K562 (cell line): Measurements from ENCODE around the gene SLC8A1. TPM values are rescaled to one million over a fixed set of nuclear protein-coding genes. Genes with fewer than 3 reads are reported as not detected.

Experiments used
- ATAC-seq: fragments of 200-7000 bp; cut with Tn5 transposase; 3 replicates; pipeline ENCODE4 v1.9.1; 2020; ENCODE audit warnings: moderate library complexity
- BruUV-seq: library from RNA; stranded (reverse); fragments of 400-500 nt; replicated peaks from 2 replicates; lab custom pipeline; 2021; lab: Mats Ljungman, UMichigan
- CTCF ChIA-PET: fragments of 300-600 bp; formaldehyde crosslinking; extraction: SDS; loops from one replicate; lab custom pipeline; 2021; ENCODE audit warnings: low intra/inter-chr PET ratio; lab: Yijun Ruan, JAX
- POLR2A ChIA-PET: fragments of 300-600, 350-650 bp; sonication (Branson Sonifier 250); formaldehyde crosslinking; extraction: SDS; loops from one replicate; lab custom pipeline; 2021; ENCODE audit warnings: antibody characterized with exemption, inconsistent platforms; lab: Yijun Ruan, JAX
- DNase-seq, 4 experiments: peaks; one replicate each; pipeline versions ENCODE4 v3.0.0 to v3.0.0-alpha.2; 2011 to 2018; ENCODE audit warnings: low spot score in 3 of 4, mixed read lengths in 3 of 4; ENCODE audit errors: extremely low read depth in 1 of 4
- FAIRE-seq: peaks from 2 replicates; lab custom pipeline; 2011; peaks lifted over from hg19 to GRCh38; lab: Jason Lieb, UNC
- H2AFZ ChIP-seq: 2 replicates; pipeline ENCODE4 v1.6.0; 2011; ENCODE audit warnings: low read depth, low read length, control low read depth, inconsistent platforms
- H3K27ac ChIP-seq: fragments of 200-600 bp; 3 replicates; pipeline ENCODE4 v1.8.0; 2011; ENCODE audit warnings: low read depth, mild to moderate bottlenecking, control low read depth, inconsistent platforms, low read length, moderate library complexity, mixed read lengths; ENCODE audit errors: extremely low read depth
- H3K27me3 ChIP-seq, 2 experiments: fragments of 300-600 bp in 1 of 2; 2 replicates in 1 of 2; 3 replicates in 1 of 2; pipeline versions ENCODE4 v1.6.0 to v1.8.0; 2011; ENCODE audit warnings: inconsistent platforms in 2 of 2, low read length in 2 of 2, mild to moderate bottlenecking in 1 of 2, mixed read lengths in 1 of 2, moderate library complexity in 1 of 2; ENCODE audit not compliant: control insufficient read depth in 2 of 2, insufficient read depth in 2 of 2
- H3K36me3 ChIP-seq: fragments of 300-600 bp; 3 replicates; pipeline ENCODE4 v1.8.0; 2011; ENCODE audit warnings: mild to moderate bottlenecking, low read length, inconsistent platforms; ENCODE audit not compliant: control insufficient read depth, insufficient read depth
- H3K4me1 ChIP-seq, 2 experiments: fragments of 200-600 bp in 1 of 2; replicated peaks in 1 of 2; 2 replicates in 1 of 2; 3 replicates in 1 of 2; pipeline versions ENCODE4 v1.5.1 to v1.8.0; 2011; ENCODE audit warnings: inconsistent platforms in 2 of 2, low read length in 2 of 2, mild to moderate bottlenecking in 1 of 2, mixed read lengths in 1 of 2, moderate library complexity in 1 of 2; ENCODE audit not compliant: control insufficient read depth in 2 of 2, insufficient read depth in 2 of 2
- H3K4me2 ChIP-seq: 2 replicates; pipeline ENCODE4 v1.6.1; 2011; ENCODE audit warnings: low read length, control low read depth, inconsistent platforms, mixed read lengths; ENCODE audit not compliant: insufficient read depth
- H3K4me3 ChIP-seq: fragments of 200-600 bp; sonication (generic), shearing (Covaris generic); 2 replicates; pipeline ENCODE4 v1.5.1; 2016; ENCODE audit warnings: control low read depth, inconsistent platforms
- H3K79me2 ChIP-seq: fragments of 200-600 bp; 3 replicates; pipeline ENCODE4 v1.8.0; 2011; ENCODE audit warnings: low read length, inconsistent platforms; ENCODE audit not compliant: control insufficient read depth, insufficient read depth
- H3K9ac ChIP-seq, 2 experiments: 2 replicates each; pipeline versions ENCODE4 v1.6.0 to v1.6.1; 2011; ENCODE audit warnings: low read depth in 2 of 2, low read length in 2 of 2, control low read depth in 1 of 2, inconsistent platforms in 1 of 2, mild to moderate bottlenecking in 1 of 2, mixed read lengths in 1 of 2; ENCODE audit not compliant: insufficient read depth in 1 of 2
- H3K9me1 ChIP-seq: one replicate; pipeline ENCODE4 v1.6.0; 2011; ENCODE audit warnings: inconsistent platforms, mild to moderate bottlenecking, low read length, moderate library complexity; ENCODE audit not compliant: control insufficient read depth, insufficient read depth
- H3K9me3 ChIP-seq: replicated peaks from 2 replicates; pipeline ENCODE4 v1.5.1; 2011; ENCODE audit warnings: low read depth, low read length, inconsistent platforms; ENCODE audit not compliant: control insufficient read depth, insufficient read depth
- H4K20me1 ChIP-seq: replicated peaks from 2 replicates; pipeline ENCODE4 v1.6.1; 2011; ENCODE audit warnings: low read length, inconsistent platforms, mixed read lengths; ENCODE audit not compliant: control insufficient read depth, insufficient read depth
- NFXL1 ChIP-seq: fragments of 450-650 bp; formaldehyde crosslinking; IDR thresholded peaks from 2 replicates; pipeline ENCODE4 v1.4.0; 2021; ENCODE audit warnings: mild to moderate bottlenecking
- NR2F6 ChIP-seq: fragments of 450-650 bp; formaldehyde crosslinking; IDR thresholded peaks from 2 replicates; pipeline ENCODE4 v1.4.0; 2020; ENCODE audit warnings: mild to moderate bottlenecking
- RNF2 ChIP-seq: sonication (generic); IDR thresholded peaks from 2 replicates; pipeline ENCODE4 v1.6.1; 2016
- TAF9B ChIP-seq: fragments of 450-650 bp; IDR thresholded peaks from 2 replicates; pipeline ENCODE4 v1.6.1; 2018; ENCODE audit warnings: mild to moderate bottlenecking; ENCODE audit not compliant: partially characterized antibody
- U2AF1 ChIP-seq: fragments of 200-400 bp; formaldehyde crosslinking; optimal IDR thresholded peaks from 2 replicates; pipeline ENCODE3; 2017; ENCODE audit warnings: mild to moderate bottlenecking, low read depth, low read length, moderate library complexity
- ZNF232 ChIP-seq: sonication (generic); formaldehyde crosslinking; IDR thresholded peaks from 2 replicates; pipeline ENCODE4 v1.8.0; 2022; ENCODE audit warnings: mild to moderate bottlenecking, missing genetic modification reagents
- ZNF444 ChIP-seq: fragments of 250-450 bp; sonication (Bioruptor Pico); IDR thresholded peaks from 2 replicates; pipeline ENCODE4 v1.4.0; 2020; ENCODE audit warnings: mild to moderate bottlenecking, moderate library complexity
- ZNF445 ChIP-seq: fragments of 250-450 bp; sonication (Bioruptor Pico); IDR thresholded peaks from 2 replicates; pipeline ENCODE4 v1.4.0; 2020; ENCODE audit warnings: low read depth, mild to moderate bottlenecking, moderate library complexity
- ZNF778 ChIP-seq: fragments of 450-650 bp; formaldehyde crosslinking; IDR thresholded peaks from 2 replicates; pipeline ENCODE4 v1.4.0; 2020; ENCODE audit warnings: mild to moderate bottlenecking, moderate library complexity
- ZZZ3 ChIP-seq: fragments of 450-650 bp; IDR thresholded peaks from 2 replicates; pipeline ENCODE4 v1.6.1; 2016; ENCODE audit warnings: antibody characterized with exemption, mild to moderate bottlenecking, moderate library complexity
- WGBS: fragments of 100-300 bp; shearing (Covaris generic); methylation state at CpG from one replicate; pipeline ENCODE4 v1.1.6; 2016; ENCODE audit warnings: low coverage, mixed read lengths; ENCODE audit not compliant: insufficient coverage; ENCODE audit errors: missing lambda C conversion rate; 5-methylcytosine and 5-hydroxymethylcytosine counted together
- in situ Hi-C: fragments of 300-500 bp; cut with MboI; formaldehyde crosslinking; loops from 4 replicates; pipeline ENCODE4 v1.15.0; 2018; ENCODE audit warnings: inconsistent platforms, mixed read lengths
- intact Hi-C: fragments of 100-400 bp; cut with micrococcal nuclease; formaldehyde crosslinking; loops from 2 replicates; pipeline ENCODE4 v1.14.2; 2022
- polyA plus RNA-seq, 8 experiments: library from polyadenylated mRNA; depleted of rRNA in 4 of 8; stranded (reverse) in 5 of 8; unstranded in 3 of 8; fragments of >200 nt; fragmentation: Nextera tagmentation in 2 of 8; fragmentation: Illumina TruSeq in 1 of 8; extraction: Ambion mirVana in 2 of 8; extraction: Trizol in 1 of 8; gene quantifications; 2 replicates each; pipeline versions ENCODE4 v1.2.1 to v1.2.3, GENCODE V29; 2011 to 2014; ENCODE audit warnings: inconsistent platforms in 1 of 8, missing spikeins in 1 of 8
- total RNA-seq, 7 experiments: library from RNA; depleted of rRNA in 6 of 7; stranded (reverse); fragments of >200 nt in 6 of 7; fragmentation: Illumina TruSeq in 2 of 7; extraction: Trizol in 2 of 7; gene quantifications; 2 replicates each; pipeline versions ENCODE4 v1.2.1 to v1.2.3, GENCODE V29; 2011 to 2021; ENCODE audit warnings: low replicate concordance in 1 of 7
- TF ChIP-seq, protein P1 (sequence below): sonication (generic); formaldehyde crosslinking; IDR thresholded peaks from 2 replicates; pipeline ENCODE4 v1.8.0; 2022; ENCODE audit warnings: missing genetic modification reagents, mild to moderate bottlenecking, moderate library complexity, borderline replicate concordance
- TF ChIP-seq, protein P2 (sequence below): IDR thresholded peaks from 2 replicates; pipeline ENCODE4 v1.6.1; 2011; ENCODE audit warnings: borderline replicate concordance, low read depth, mild to moderate bottlenecking, moderate library complexity, low read length; ENCODE audit not compliant: insufficient read depth, poor library complexity, severe bottlenecking
- TF ChIP-seq, protein P3 (sequence below): fragments of 450-650 bp; formaldehyde crosslinking; IDR thresholded peaks from 2 replicates; pipeline ENCODE4 v1.4.0; 2022; ENCODE audit warnings: missing genetic modification characterization

The SLC8A1 gene
- total and polyA plus RNA-seq, 9 of the 15 experiments (the other 6 are each of a cell fraction or from before 2014, with no cell fraction given), result not detected

DNA sequence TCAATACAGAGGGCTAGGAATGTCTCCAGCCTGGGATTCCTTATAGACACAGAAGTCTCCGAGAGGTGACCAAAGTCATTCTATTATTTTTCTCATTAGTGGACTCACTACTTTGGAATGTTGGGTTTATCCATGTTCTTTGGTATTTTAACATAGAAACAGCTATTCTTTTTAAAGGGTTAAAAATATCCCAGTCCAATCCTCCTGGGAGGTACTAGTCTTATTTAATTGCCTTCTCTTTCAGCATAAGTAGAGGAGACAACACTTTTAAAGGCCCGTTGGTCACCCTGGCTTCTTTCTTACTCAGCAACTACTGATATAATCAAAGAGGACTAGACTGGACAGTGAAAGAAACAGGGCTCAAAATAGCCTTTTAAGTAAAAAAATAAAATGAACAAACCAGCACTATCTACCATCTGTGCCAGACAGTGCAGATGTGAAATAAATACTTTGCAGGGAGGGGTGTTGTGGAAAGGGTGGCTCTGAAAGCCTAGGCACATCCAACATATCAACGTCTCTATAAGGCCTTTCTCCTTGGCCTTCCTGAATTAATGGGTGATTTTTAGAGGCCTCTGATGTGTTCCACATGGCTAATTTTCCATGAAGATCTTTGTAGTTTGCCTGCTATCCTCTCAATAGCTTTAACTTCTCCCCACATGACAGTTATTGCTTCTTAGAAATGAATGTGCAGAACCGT is 338.5 kb downstream of the SLC8A1 start:
- Histone ChIP-seq H3K9ac (no peak overlapping the region), H3K36me3 (no peaks in the 10 kb centered on the region), H3K4me3 (no peak overlapping the region), H3K9me1 (no peaks in the 10 kb centered on the region), H3K79me2 (no peaks in the 10 kb centered on the region), H3K27me3 (no peaks in the 10 kb centered on the region), H3K9me3 (no peaks in the 10 kb centered on the region), H4K20me1 (no peaks in the 10 kb centered on the region), H2AFZ (no peak overlapping the region), H3K4me1 (no peaks in the 10 kb centered on the region), H3K4me2 (no peak overlapping the region), H3K27ac (no peak overlapping the region)
- intact Hi-C loops (no loop called here), in situ Hi-C loops (no loop called here)
- ATAC-seq (no peak), FAIRE-seq (no peak), DNase-seq (no peak)
- WGBS, result 4% methylated on average over 4 of the region's 4 CpGs
- POLR2A ChIA-PET, result no interaction called here
- CTCF ChIA-PET, result no interaction called here
- BruUV-seq, result no TSS peak
- no peak for TF ChIP-seq U2AF1
- no peak for TF ChIP-seq RNF2
- TF ChIP-seq ZNF778 (CRISPR knock-in tag), result no peak
- TF ChIP-seq TAF9B, result no peak
- TF ChIP-seq, protein P1, sequence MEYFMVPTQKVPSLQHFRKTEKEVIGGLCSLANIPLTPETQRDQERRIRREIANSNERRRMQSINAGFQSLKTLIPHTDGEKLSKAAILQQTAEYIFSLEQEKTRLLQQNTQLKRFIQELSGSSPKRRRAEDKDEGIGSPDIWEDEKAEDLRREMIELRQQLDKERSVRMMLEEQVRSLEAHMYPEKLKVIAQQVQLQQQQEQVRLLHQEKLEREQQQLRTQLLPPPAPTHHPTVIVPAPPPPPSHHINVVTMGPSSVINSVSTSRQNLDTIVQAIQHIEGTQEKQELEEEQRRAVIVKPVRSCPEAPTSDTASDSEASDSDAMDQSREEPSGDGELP (CRISPR knock-in tag), result no peak
- TF ChIP-seq, protein P2, sequence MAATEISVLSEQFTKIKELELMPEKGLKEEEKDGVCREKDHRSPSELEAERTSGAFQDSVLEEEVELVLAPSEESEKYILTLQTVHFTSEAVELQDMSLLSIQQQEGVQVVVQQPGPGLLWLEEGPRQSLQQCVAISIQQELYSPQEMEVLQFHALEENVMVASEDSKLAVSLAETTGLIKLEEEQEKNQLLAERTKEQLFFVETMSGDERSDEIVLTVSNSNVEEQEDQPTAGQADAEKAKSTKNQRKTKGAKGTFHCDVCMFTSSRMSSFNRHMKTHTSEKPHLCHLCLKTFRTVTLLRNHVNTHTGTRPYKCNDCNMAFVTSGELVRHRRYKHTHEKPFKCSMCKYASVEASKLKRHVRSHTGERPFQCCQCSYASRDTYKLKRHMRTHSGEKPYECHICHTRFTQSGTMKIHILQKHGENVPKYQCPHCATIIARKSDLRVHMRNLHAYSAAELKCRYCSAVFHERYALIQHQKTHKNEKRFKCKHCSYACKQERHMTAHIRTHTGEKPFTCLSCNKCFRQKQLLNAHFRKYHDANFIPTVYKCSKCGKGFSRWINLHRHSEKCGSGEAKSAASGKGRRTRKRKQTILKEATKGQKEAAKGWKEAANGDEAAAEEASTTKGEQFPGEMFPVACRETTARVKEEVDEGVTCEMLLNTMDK, result no peak
- no peak for TF ChIP-seq ZNF445
- TF ChIP-seq, protein P3, sequence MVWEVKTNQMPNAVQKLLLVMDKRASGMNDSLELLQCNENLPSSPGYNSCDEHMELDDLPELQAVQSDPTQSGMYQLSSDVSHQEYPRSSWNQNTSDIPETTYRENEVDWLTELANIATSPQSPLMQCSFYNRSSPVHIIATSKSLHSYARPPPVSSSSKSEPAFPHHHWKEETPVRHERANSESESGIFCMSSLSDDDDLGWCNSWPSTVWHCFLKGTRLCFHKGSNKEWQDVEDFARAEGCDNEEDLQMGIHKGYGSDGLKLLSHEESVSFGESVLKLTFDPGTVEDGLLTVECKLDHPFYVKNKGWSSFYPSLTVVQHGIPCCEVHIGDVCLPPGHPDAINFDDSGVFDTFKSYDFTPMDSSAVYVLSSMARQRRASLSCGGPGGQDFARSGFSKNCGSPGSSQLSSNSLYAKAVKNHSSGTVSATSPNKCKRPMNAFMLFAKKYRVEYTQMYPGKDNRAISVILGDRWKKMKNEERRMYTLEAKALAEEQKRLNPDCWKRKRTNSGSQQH, result no peak
- no peak for TF ChIP-seq NR2F6 (CRISPR knock-in tag)
- TF ChIP-seq ZNF232 (CRISPR knock-in tag), result no peak
- no peak for TF ChIP-seq ZNF444 (CRISPR knock-in tag)
- TF ChIP-seq NFXL1, result no peak
- no peak for TF ChIP-seq ZZZ3
